Vagina (tissue), 2 donors: ENCODE results near the gene IWS1. TPM values are rescaled to one million over a fixed set of nuclear protein-coding genes. Genes with fewer than 3 reads are reported as not detected.

Experiments
- DNase-seq, 2 donors: peaks; one replicate each; pipeline ENCODE4 v3.0.0-alpha.2; 2017; ENCODE audit errors: extremely low spot score in 2 of 2
- H3K27ac ChIP-seq: fragments of 200-600 bp; sonication (generic); one replicate; pipeline ENCODE4 v1.5.1; 2019
- H3K27me3 ChIP-seq: fragments of 200-600 bp; sonication (generic); one replicate; pipeline ENCODE4 v1.5.1; 2019
- H3K36me3 ChIP-seq, 2 donors: fragments of 200-600 bp; sonication (generic); one replicate each; pipeline ENCODE4 v1.5.1; 2017 to 2019
- H3K4me1 ChIP-seq: fragments of 200-600 bp; sonication (generic); one replicate; pipeline ENCODE4 v1.5.1; 2019
- H3K4me3 ChIP-seq, 2 donors: fragments of 200-600 bp; sonication (generic); 1 replicate in 1 of 2; 2 replicates in 1 of 2; pipeline ENCODE4 v1.5.1; 2016 to 2019
- H3K9me3 ChIP-seq: fragments of 200-600 bp; sonication (generic); one replicate; pipeline ENCODE4 v1.5.1; 2019
- POLR2A ChIP-seq, 2 donors: fragments of 450-650 bp; IDR thresholded peaks; one replicate each; pipeline ENCODE4 v1.6.1; 2017; ENCODE audit warnings: antibody characterized with exemption in 2 of 2, mild to moderate bottlenecking in 2 of 2, moderate library complexity in 2 of 2
- POLR2AphosphoS5 ChIP-seq, 2 donors: sonication (generic); formaldehyde crosslinking; IDR thresholded peaks; one replicate each; pipeline ENCODE4 v1.9.0; 2017; ENCODE audit warnings: antibody characterized with exemption in 2 of 2, mild to moderate bottlenecking in 2 of 2, low read depth in 1 of 2; ENCODE audit not compliant: insufficient read depth in 1 of 2
- intact Hi-C: fragments of 100-400 bp; cut with DNase I; formaldehyde crosslinking; loops from one replicate; pipeline ENCODE4 v1.15.1; 2023
- total RNA-seq: library from RNA; depleted of rRNA; stranded (reverse); fragments of >200 nt; gene quantifications from one replicate; pipeline ENCODE4 v1.2.3, GENCODE V29; 2016
- TF ChIP-seq, protein P1 (sequence below), 3 experiments: fragments of 450-650 bp in 2 of 3; fragments of 200-600 bp in 1 of 3; sonication (generic) in 1 of 3; IDR thresholded peaks; one replicate each; pipeline ENCODE4 v1.5.1; 2017 to 2019; ENCODE audit warnings: antibody characterized with exemption in 3 of 3, mild to moderate bottlenecking in 2 of 3, moderate library complexity in 2 of 3

The IWS1 gene
- total RNA-seq, 1 donor from 2014 or later: 40.8 TPM

DNA sequence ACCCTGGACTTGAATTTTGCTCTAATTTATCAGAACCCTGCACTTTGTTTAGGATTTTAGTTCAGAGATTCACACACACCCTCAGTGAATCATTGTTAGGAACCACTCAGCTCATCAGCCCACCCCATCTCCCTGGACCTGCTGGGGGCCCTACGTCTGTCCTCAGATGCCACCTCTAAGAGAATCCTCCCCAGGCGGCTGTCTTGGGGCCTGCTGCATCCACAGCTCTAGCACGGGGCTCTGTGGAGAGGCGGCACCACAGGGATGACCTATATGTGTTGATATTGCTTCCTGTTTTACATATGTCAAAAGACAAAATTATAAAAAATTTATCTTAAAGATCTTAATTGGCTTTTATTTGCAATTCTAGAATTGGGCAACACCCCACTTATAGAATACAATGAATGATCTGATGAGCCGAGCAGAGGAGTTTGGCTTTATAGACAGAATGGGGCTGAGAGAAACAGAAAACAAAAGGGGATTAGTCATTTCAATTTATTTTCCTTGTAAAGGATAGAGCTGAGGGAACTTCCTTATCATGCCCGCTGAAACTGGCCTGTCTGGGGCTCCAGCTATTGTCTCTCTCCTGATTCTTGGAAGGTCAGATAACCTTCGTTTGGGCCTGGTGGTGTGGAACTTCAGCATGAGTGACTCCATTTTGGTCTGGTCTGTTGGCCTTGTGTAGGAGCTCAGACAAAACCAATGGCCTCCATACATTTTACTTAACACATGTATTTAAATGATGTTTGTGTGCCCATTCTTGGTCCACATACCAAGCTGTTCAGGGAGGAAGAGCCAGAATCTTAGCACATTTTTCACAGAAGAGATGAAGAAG lies 10.6 kb upstream of the IWS1 start:
- Histone ChIP-seq H3K9me3 (no peaks in the 10 kb centered on the region), H3K4me3 (no peak overlapping the region), H3K4me1 (peaks cover 4% of the 10 kb centered on the region), H3K27me3 (no peaks in the 10 kb centered on the region), H3K27ac (no peak overlapping the region), H3K36me3 (no peaks in the 10 kb centered on the region)
- TF ChIP-seq POLR2AphosphoS5 (IDR thresholded peaks at IDR 0.05; ENCODE audit: insufficient read depth in 1 of 2, low read depth in 1 of 2) (no peak), POLR2A (IDR thresholded peaks at IDR 0.05) (no peak)
- TF ChIP-seq, protein P1, sequence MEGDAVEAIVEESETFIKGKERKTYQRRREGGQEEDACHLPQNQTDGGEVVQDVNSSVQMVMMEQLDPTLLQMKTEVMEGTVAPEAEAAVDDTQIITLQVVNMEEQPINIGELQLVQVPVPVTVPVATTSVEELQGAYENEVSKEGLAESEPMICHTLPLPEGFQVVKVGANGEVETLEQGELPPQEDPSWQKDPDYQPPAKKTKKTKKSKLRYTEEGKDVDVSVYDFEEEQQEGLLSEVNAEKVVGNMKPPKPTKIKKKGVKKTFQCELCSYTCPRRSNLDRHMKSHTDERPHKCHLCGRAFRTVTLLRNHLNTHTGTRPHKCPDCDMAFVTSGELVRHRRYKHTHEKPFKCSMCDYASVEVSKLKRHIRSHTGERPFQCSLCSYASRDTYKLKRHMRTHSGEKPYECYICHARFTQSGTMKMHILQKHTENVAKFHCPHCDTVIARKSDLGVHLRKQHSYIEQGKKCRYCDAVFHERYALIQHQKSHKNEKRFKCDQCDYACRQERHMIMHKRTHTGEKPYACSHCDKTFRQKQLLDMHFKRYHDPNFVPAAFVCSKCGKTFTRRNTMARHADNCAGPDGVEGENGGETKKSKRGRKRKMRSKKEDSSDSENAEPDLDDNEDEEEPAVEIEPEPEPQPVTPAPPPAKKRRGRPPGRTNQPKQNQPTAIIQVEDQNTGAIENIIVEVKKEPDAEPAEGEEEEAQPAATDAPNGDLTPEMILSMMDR (IDR thresholded peaks at IDR 0.05): no peak
- DNase-seq: no peak
- intact Hi-C loops: no loop called here

DNA sequence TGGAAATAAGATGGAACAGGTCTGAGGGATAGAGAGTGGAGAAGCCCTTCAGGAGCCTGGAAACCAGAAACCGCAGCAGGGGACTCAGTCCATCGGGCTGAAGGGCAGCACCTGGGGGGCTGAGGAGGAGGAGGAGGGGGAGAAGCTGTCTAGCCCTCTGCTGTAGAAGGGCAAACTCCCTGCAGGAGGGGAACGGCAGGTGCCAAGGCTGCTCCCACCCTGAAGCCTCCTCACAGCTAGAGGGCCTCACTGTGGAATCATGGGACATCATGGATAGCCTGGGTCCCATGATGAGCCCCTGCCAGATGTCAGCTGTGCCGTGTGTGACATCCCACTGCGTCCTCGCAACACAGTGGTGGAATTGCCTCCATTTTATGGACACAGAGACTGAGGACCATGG lies 9.6 kb upstream of the IWS1 start:
- no peak for TF ChIP-seq POLR2AphosphoS5 (IDR thresholded peaks at IDR 0.05; ENCODE audit: insufficient read depth in 1 of 2, low read depth in 1 of 2)
- no peak for TF ChIP-seq POLR2A (IDR thresholded peaks at IDR 0.05)
- TF ChIP-seq, protein P1 (IDR thresholded peaks at IDR 0.05): no peak
- Histone ChIP-seq H3K27ac (no peak overlapping the region), H3K27me3 (no peaks in the 10 kb centered on the region), H3K36me3 (no peaks in the 10 kb centered on the region), H3K4me1 (no peaks in the 10 kb centered on the region), H3K9me3 (no peaks in the 10 kb centered on the region), H3K4me3 (no peak overlapping the region)
- DNase-seq: no peak
- intact Hi-C loops: no loop called here

DNA sequence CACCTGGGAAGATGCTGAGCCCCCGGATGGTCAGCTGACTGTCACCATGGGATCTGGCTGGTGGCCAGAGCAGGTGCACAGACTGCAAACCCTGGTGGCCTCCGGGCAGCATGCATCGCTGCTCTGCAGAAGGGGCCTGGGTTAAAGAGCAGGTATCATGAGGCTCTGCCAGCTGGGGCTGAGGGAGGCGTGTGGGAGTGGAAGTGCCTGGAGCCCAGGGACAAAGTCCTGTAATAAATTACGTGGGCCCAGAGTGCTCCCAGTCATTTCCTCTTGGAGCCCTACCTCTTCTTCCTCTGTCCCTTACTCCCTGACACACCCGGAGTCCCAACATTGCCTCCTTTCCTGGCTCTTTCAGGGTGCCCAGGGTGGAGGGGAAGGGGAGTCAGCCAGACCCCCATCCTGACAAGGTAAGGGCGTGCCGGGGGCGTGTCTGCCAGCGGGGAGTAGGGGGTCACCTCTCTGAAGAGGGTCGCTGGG lies 9.2 kb upstream of the IWS1 start, which contains the start of gene MYO7B:
Gene MYO7B, plus strand, starts transcription at position 262 of the 480 bp plus-strand sequence. CDS start 24,040 bp downstream, outside the sequence.
- Histone ChIP-seq H3K9me3 (no peaks in the 10 kb centered on the region), H3K36me3 (no peaks in the 10 kb centered on the region), H3K27ac (no peak within 1 kb of the TSS), H3K4me1 (no peaks in the 10 kb centered on the region), H3K4me3 (no peak within 1 kb of the TSS), H3K27me3 (no peaks in the 10 kb centered on the region)
- no peak for TF ChIP-seq POLR2A (IDR thresholded peaks at IDR 0.05)
- intact Hi-C loops: no loop called here
- DNase-seq: no peak

DNA sequence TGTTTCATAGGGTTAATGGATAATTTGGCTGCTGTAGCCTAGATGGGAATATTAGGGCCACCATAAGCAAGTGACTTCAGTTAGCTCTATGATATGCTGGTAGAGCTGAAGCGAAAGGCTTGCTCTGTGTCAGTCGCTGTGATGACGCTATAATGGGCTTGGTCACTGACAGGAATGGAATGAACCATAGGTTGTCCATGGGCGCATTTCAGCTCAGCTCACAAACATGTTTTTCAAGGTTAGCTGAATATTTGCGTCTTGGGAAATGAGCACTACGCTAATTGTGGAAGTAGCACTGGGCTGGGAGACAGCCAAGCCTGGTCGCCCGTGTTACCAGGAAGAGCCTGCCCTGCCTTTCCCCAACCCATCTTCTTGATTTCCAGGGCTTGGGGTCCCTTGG lies 6.0 kb upstream of the IWS1 start:
- TF ChIP-seq POLR2A (IDR thresholded peaks at IDR 0.05) (no peak), POLR2AphosphoS5 (IDR thresholded peaks at IDR 0.05; ENCODE audit: insufficient read depth in 1 of 2, low read depth in 1 of 2) (no peak)
- TF ChIP-seq, protein P1 (IDR thresholded peaks at IDR 0.05): no peak

DNA sequence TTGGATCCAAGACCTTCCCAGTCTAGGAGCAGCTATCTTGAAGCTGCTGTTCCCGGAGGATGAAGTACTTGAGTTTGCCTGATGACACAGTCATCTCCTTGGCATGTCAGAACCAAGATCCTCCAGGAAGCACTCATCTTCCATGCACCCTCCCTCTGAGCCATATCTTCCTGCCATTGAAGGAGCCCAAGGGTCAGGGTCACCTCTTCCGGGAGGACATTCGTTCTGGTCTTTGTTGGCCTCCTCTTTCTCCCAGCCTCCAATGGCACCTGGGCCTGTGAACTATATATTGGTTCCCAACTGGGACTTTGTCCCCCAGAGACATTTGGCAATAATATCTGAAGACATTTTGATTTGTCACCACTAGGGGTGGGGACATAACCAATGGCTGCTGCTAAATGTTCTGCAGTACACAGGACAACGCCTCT lies 4.9 kb upstream of the IWS1 start:
- TF ChIP-seq, protein P1 (IDR thresholded peaks at IDR 0.05): no peak
- no peak for TF ChIP-seq POLR2AphosphoS5 (IDR thresholded peaks at IDR 0.05; ENCODE audit: insufficient read depth in 1 of 2, low read depth in 1 of 2)
- no peak overlapping the region for H3K4me3 ChIP-seq
- no peaks in the 10 kb centered on the region for H3K36me3 ChIP-seq
- intact Hi-C loops: no loop called here
- no peaks in the 10 kb centered on the region for H3K9me3 ChIP-seq
- DNase-seq: no peak
- peaks cover 9% of the 10 kb centered on the region for H3K4me1 ChIP-seq
- no peaks in the 10 kb centered on the region for H3K27me3 ChIP-seq
- H3K27ac ChIP-seq: no peak overlapping the region

More for the DNA sequence above, 6.0 kb upstream of the IWS1 start:
- intact Hi-C loops: no loop called here
- Histone ChIP-seq H3K9me3 (no peaks in the 10 kb centered on the region), H3K27me3 (no peaks in the 10 kb centered on the region), H3K27ac (no peak overlapping the region), H3K4me1 (peaks cover 5% of the 10 kb centered on the region), H3K4me3 (no peak overlapping the region), H3K36me3 (no peaks in the 10 kb centered on the region)
- DNase-seq: no peak
